ENCODE data around the gene CEP85L.

Gene CEP85L

DNA sequence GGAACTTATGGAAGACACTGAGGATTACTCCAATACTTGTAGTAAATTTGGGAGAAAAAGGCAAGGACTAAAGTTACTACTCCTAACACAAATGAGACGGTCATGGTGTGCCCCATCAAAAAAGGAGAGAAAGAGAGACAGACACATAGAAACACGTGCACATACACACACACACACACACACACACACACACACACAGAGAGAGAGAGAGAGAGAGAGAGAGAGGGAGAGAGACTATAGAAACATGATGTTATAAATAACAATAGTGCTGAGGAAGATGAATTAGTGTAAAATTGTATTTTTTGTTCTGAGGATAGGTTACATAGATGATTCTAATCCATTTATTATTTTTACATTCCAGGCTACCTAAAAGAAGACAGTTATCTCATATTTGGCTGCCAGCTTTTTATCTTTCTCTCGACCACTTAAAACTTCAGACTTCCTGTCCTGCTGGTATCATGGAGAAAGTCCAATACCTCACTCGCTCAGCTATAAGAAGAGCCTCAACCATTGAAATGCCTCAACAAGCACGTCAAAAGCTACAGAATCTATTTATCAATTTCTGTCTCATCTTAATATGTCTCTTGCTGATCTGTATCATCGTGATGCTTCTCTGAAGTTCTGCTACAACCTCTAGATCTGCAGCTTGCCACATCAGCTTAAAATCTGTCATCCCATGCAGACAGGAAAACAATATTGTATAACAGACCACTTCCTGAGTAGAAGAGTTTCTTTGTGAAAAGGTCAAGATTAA lies 92.8 kb downstream of the CEP85L start:
- Histone ChIP-seq H3K4me3 (no peak overlapping the region), H3K4me2 (peak overlapping the region; percentile 35 to 74 (median 63); a peak in 21 of 22 replicates), H3K27ac (peak overlapping the region in 9 of 11 experiments; percentile 24 to 67 (median 38); a peak in 17 of 22 replicates), H3K4me1 (peaks cover 10 to 23% (median 13%) of the 10 kb centered on the region in 10 experiments), H4K20me1 (peaks cover 0 to 90% (median 0%) of the 10 kb centered on the region in 11 experiments; a peak in 4 of 22 replicates), H3K9me3 (replicated peaks in 1 of 11) (0 out of 22 replicates have a peak, but pooled peaks cover 0 to 3% (median 0%) of the 10 kb centered on the region in 11 experiments), H3K27me3 (no peaks in the 10 kb centered on the region), H3K9ac (peak overlapping the region in 5 of 11 experiments; percentile 10 to 42 (median 32); a peak in 6 of 22 replicates), H3K36me3 (peaks cover 0 to 58% (median 0%) of the 10 kb centered on the region in 11 experiments; a peak in 6 of 22 replicates)
- TF ChIP-seq Cebpa-rat (IDR thresholded peaks at IDR 0.05), result no peak

DNA sequence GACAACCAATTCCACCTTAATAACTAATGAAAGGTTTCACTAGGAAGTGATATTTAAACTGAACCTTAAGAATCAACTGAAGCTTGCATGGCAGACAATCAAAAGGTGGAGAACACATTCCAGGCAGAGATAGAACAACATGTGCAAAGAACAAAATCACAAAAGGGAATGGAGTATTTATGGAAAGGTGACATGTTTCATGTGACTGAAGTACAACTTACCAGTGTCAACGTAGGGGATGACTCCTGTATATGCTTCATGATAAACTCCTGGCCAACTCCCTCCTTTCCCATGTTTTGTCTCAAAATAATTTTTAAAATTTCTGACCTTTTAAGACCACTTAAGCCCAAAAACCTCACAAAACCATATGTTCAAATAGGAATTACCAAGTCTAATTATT lies 96.7 kb downstream of the CEP85L start:
- Histone ChIP-seq H3K9ac (no peak overlapping the region), H3K4me3 (no peak overlapping the region), H3K4me1 (peaks cover 10 to 29% (median 17%) of the 10 kb centered on the region in 10 experiments), H3K27me3 (no peaks in the 10 kb centered on the region), H3K4me2 (no peak overlapping the region), H4K20me1 (peaks cover 0 to 95% (median 0%) of the 10 kb centered on the region in 11 experiments; a peak in 4 of 22 replicates), H3K27ac (no peak overlapping the region), H3K9me3 (replicated peaks in 1 of 11) (0 out of 22 replicates have a peak, but pooled peaks cover 0 to 3% (median 0%) of the 10 kb centered on the region in 11 experiments), H3K36me3 (peaks cover 0 to 40% (median 0%) of the 10 kb centered on the region in 11 experiments; a peak in 5 of 22 replicates)
- no peak for TF ChIP-seq Cebpa-rat (IDR thresholded peaks at IDR 0.05)

DNA sequence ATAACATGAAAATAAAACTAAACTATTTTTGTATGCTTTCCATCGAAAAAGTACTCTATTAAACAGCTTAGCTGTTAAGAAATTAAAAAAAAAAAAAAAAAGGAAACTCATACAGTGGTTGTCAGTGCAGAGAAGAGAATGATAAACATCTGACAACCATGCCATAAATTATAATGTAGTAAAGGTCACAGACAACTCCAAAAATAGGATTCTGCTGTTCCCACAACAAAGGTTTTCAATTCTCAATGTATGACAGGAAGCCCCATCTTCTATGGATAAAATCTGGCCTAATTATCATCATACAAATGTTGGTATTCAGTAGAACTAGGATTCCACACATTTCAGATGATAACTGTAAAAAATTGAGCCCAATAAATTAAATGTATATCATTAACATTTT lies 98.3 kb downstream of the CEP85L start:
- H3K9me3 ChIP-seq (replicated peaks in 1 of 11), result 0 out of 22 replicates have a peak, but pooled peaks cover 0 to 3% (median 0%) of the 10 kb centered on the region in 11 experiments
- H3K27ac ChIP-seq, result no peak overlapping the region
- H4K20me1 ChIP-seq, result peaks cover 0 to 95% (median 0%) of the 10 kb centered on the region in 11 experiments; a peak in 4 of 22 replicates
- no peak overlapping the region for H3K4me3 ChIP-seq
- no peak for TF ChIP-seq Cebpa-rat (IDR thresholded peaks at IDR 0.05)
- H3K4me2 ChIP-seq, result no peak overlapping the region
- H3K36me3 ChIP-seq, result peaks cover 0 to 37% (median 0%) of the 10 kb centered on the region in 11 experiments; a peak in 5 of 22 replicates
- H3K9ac ChIP-seq, result no peak overlapping the region
- H3K4me1 ChIP-seq, result peaks cover 0 to 17% (median 7%) of the 10 kb centered on the region in 10 experiments; a peak in 9 of 20 replicates
- no peaks in the 10 kb centered on the region for H3K27me3 ChIP-seq

DNA sequence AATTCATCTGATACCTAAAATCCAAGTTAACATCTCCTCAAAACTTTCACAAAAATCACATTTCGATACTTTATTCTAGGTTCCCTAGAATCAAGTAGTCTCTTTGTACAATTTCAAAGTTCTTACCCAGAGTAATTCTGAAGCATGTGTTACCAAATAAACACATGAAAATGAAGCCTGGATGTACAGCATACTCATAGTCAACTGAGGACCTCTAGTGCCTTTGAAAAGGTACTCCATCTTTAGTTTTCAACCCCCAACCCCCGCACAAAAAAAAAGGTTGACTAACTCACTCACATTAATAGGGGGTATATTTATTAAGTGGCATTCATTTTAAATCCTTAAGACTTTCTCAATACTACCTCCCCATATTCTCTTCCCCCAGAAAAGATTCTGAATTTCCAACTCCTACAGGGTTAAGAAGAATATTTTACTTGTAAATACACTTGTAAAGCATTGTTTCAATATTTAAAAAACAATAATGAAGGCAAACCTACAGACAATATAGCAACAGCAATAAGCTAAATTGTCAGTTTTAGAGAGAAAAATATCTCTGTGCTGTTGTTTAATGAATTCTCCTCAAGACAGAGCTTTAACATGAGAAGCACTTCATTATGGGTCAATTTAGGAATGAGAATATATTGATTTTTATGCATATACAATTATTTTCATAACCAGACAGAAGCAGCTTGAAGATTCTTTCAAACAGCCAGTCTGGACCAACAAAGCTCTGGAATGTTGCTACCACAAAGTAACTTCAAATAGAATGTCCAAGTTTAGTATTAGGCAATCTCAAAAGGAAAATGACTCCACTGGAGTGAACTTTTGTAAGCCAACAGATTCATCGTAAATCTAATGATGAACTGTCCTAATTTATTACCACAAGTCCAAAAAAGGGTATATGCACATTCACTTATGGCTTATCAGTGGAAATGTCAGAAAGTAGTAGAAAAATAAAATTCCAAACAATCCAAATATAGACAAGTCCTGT lies 100.0 kb downstream of the CEP85L start:
- H3K9me3 ChIP-seq (replicated peaks in 1 of 11), result 0 out of 22 replicates have a peak, but pooled peaks cover 0 to 3% (median 0%) of the 10 kb centered on the region in 11 experiments
- peaks cover 0 to 95% (median 0%) of the 10 kb centered on the region in 11 experiments; a peak in 4 of 22 replicates for H4K20me1 ChIP-seq
- peaks cover 0 to 25% (median 0%) of the 10 kb centered on the region in 11 experiments; a peak in 4 of 22 replicates for H3K36me3 ChIP-seq
- no peak overlapping the region for H3K27ac ChIP-seq
- no peak overlapping the region for H3K4me2 ChIP-seq
- no peak for TF ChIP-seq Cebpa-rat (IDR thresholded peaks at IDR 0.05)
- no peaks in the 10 kb centered on the region for H3K27me3 ChIP-seq
- no peak overlapping the region for H3K4me3 ChIP-seq
- no peak overlapping the region for H3K9ac ChIP-seq
- H3K4me1 ChIP-seq, result peaks cover 0 to 17% (median 6%) of the 10 kb centered on the region in 10 experiments; a peak in 8 of 20 replicates

DNA sequence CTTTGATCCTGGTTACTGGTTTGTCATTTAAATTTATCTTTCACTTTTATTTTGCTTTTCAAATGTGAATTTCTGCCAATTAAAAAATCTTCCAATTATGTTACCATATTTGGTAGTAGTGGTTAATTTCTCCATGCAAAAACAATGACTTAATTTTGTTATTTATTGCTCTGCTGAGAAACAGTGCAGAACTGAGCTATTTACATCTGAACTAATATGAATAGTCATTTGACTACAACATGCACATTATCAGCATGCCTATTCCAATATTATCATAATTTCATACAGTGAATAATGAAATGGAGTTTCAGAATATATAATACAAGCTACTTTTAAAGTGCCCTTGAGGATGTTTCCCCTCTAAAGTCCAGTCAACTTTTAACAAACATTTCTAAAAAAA lies 102.8 kb downstream of the CEP85L start:
- H3K4me2 ChIP-seq, result no peak overlapping the region
- no peaks in the 10 kb centered on the region for H3K9me3 ChIP-seq (replicated peaks in 1 of 11)
- no peak overlapping the region for H3K9ac ChIP-seq
- TF ChIP-seq Cebpa-rat (IDR thresholded peaks at IDR 0.05), result no peak
- H3K4me1 ChIP-seq, result peaks cover 0 to 13% (median 4%) of the 10 kb centered on the region in 10 experiments; a peak in 7 of 20 replicates
- peaks cover 0 to 9% (median 0%) of the 10 kb centered on the region in 11 experiments; a peak in 1 of 22 replicates for H3K36me3 ChIP-seq
- no peaks in the 10 kb centered on the region for H3K27me3 ChIP-seq
- H4K20me1 ChIP-seq, result peaks cover 0 to 96% (median 0%) of the 10 kb centered on the region in 11 experiments; a peak in 4 of 22 replicates
- H3K4me3 ChIP-seq, result no peak overlapping the region
- H3K27ac ChIP-seq, result no peak overlapping the region

DNA sequence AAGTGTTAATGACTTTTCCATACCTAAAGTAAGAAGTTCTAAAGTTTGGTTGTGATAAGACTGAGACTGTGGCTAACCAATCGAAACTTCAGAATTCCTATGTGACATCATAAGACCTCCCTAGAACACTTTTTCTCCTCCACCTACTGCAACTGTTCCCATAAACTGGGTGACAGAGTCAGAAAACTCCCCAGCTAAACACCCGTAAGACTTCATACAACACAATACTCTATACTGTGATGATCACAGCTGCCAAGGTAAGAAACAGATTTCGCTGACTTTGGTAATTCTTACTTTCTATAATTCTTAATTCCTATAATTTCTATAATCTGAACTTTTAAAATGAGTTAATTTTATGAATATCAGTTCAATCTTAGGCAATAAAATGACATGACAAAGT lies 103.3 kb downstream of the CEP85L start, which contains the start of gene PLN:
PLN (plus strand) TSS at position 161 of the 400 bp plus-strand sequence. CDS start 10,626 bp downstream, outside the sequence.
- H3K4me3 ChIP-seq, result no peak within 1 kb of the TSS
- no peaks in the 10 kb centered on the region for H3K9me3 ChIP-seq (replicated peaks in 1 of 11)
- no peaks in the 10 kb centered on the region for H3K27me3 ChIP-seq
- peaks cover 0 to 95% (median 0%) of the 10 kb centered on the region in 11 experiments; a peak in 4 of 22 replicates for H4K20me1 ChIP-seq
- H3K4me1 ChIP-seq, result peaks cover 0 to 8% (median 2%) of the 10 kb centered on the region in 10 experiments; a peak in 6 of 20 replicates
- peaks cover 0 to 8% (median 0%) of the 10 kb centered on the region in 11 experiments; a peak in 1 of 22 replicates for H3K36me3 ChIP-seq
- no peak for TF ChIP-seq Cebpa-rat (IDR thresholded peaks at IDR 0.05)
- H3K9ac ChIP-seq, result no peak within 1 kb of the TSS
- H3K4me2 ChIP-seq, result no peak within 1 kb of the TSS
- H3K27ac ChIP-seq, result no peak within 1 kb of the TSS

DNA sequence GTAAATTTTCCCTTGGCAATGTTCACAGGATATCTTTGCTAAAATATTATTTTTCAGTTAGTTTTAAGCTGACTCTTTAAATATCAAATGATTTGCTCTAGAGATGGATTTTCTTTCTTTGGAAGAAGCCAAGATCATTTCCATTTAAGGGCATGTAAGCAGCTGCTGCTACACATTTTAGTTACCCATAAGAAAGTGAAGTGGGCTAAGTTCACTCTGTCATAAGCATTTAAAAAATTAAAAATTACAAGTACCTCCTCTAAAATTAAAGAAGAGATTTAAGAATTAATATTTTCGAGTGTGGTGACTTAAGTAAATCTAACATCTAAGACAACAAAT lies 104.5 kb downstream of the CEP85L start:
- TF ChIP-seq Cebpa-rat (IDR thresholded peaks at IDR 0.05), result no peak
- Histone ChIP-seq H3K9ac (no peak overlapping the region), H4K20me1 (peaks cover 0 to 95% (median 0%) of the 10 kb centered on the region in 11 experiments; a peak in 4 of 22 replicates), H3K9me3 (replicated peaks in 1 of 11) (no peaks in the 10 kb centered on the region), H3K27ac (no peak overlapping the region), H3K27me3 (no peaks in the 10 kb centered on the region), H3K4me2 (no peak overlapping the region), H3K4me1 (peaks cover 0 to 5% (median 0%) of the 10 kb centered on the region in 10 experiments; a peak in 2 of 20 replicates), H3K4me3 (no peak overlapping the region), H3K36me3 (peaks cover 0 to 8% (median 0%) of the 10 kb centered on the region in 11 experiments; a peak in 1 of 22 replicates)

DNA sequence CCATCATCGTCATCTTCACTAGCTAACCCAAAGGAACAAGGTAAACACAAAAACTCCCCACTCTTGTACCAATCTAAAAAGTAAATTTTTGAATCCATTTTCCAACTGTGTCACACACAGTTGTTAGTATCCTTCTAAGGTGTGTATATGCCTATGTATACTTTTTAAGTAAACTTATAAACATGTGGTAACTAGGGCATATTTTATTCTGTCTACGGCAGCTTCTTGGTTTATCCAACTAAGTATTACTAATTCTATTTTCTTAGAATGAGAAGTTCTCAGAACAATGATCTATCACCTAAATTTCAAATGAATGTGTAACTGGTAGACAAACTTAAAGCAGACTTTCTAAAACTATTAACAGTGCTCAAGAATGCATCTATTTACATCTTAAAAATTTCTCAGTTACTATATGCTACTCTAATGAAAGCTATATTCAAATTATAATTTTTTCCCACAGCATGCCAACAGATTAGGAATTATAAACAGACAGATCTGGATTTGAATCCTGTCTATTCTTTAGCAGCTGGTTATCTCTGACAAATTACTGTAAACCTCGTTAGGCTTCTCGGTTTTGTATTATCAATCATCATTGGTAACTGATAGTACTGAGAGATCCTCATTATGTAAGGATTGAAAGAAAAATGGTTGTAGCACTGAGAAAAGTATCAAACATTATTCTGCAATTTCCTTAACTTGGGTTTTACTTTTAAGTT lies 105.1 kb downstream of the CEP85L start:
- no peak overlapping the region for H3K4me3 ChIP-seq
- no peaks in the 10 kb centered on the region for H3K27me3 ChIP-seq
- no peak for TF ChIP-seq Cebpa-rat (IDR thresholded peaks at IDR 0.05)
- no peak overlapping the region for H3K4me2 ChIP-seq
- H4K20me1 ChIP-seq, result peaks cover 0 to 95% (median 0%) of the 10 kb centered on the region in 11 experiments; a peak in 4 of 22 replicates
- H3K9ac ChIP-seq, result no peak overlapping the region
- H3K36me3 ChIP-seq, result peaks cover 0 to 8% (median 0%) of the 10 kb centered on the region in 11 experiments; a peak in 1 of 22 replicates
- H3K27ac ChIP-seq, result no peak overlapping the region
- no peaks in the 10 kb centered on the region for H3K9me3 ChIP-seq (replicated peaks in 1 of 11)
- H3K4me1 ChIP-seq, result peaks cover 0 to under 1% (median 0%) of the 10 kb centered on the region in 10 experiments; a peak in 1 of 20 replicates

Measured in BLaER1 treated with 17β-estradiol and CSF1 and Interleukin-3, amounts not matched to agents 10 nM and 100 nM (cell line).